Measurements from ENCODE around the gene NFYC.

- TF ChIP-seq POLR2A (IDR thresholded peaks at IDR 0.05) (no peak), CTCF (IDR thresholded peaks at IDR 0.05) (no peak), EP300 (IDR thresholded peaks at IDR 0.05) (no peak)
Observed at GRCh38 chr1:40650075-40650474, 41.4 kb upstream of the NFYC start.

Data from stomach (tissue), 4 donors.